Renal cortical epithelial cell (primary cell): ENCODE results near the gene LRP10. TPM values are rescaled to one million over a fixed set of nuclear protein-coding genes. Genes with fewer than 3 reads are reported as not detected.
"Not testable (repeated sequence)": the region's sequence is repeated elsewhere in the genome, so short reads cannot be mapped to it uniquely, and the experiment has no call there.

Source experiments
- DNase-seq: peaks from one replicate; pipeline ENCODE4 v3.0.0-alpha.2; 2011; ENCODE audit warnings: low read depth
- total RNA-seq: library from RNA; depleted of rRNA; stranded (reverse); fragments of >200 nt; gene quantifications from 2 replicates; pipeline ENCODE4 v1.2.3, GENCODE V29; 2014

LRP10 gene
- total RNA-seq, 1 donor from 2014 or later = 268 TPM

- peak; percentile 96 for DNase-seq
Observed at GRCh38 chr14:22887260-22887989, 15.9 kb downstream of the LRP10 start.

DNA sequence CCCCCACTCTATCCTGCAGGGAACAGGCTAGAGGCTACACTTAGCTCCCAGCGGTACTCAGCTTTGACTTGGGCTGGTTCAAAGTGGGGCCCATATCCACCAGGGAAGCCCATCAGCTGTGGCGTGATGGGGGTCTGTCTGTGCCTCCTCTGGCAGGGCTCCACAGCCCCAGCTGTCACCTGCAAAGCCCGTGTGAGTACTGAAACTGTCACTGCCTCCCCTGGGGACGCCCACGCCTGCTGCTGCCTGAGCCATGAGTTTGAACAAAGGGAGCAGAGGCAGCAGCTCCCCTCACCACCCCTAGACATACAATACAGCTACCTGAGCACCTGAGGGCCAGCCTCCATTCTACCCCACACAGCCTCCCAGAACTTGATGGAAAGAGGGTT is 16.4 kb downstream of the LRP10 start:
- no peak for DNase-seq

DNA sequence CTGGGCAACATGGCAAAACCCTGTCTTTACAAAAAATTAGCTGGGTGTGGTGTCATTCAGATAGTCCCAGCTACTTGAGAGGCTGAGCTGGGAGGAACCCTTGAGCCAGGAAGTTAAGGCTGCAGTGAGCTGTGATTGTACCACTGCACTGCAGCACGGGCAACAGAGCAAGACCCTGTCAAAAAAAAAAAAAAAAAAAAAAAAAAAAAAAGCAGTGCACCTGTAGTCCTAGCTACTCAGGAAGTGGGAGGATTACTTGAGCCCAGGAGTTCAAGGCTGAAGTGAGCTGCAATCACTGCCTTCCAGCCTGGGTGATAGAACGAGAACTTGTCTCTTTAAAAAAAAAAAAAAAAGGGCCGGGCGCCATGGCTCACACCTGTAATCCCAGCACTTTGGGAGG is 17.1 kb downstream of the LRP10 start:
- DNase-seq = no peak

- no peak for DNase-seq
Observed at GRCh38 chr14:22890416-22890815, 18.9 kb downstream of the LRP10 start.

- DNase-seq = no peak
Observed at GRCh38 chr14:22892488-22892887, 20.9 kb downstream of the LRP10 start.

DNA sequence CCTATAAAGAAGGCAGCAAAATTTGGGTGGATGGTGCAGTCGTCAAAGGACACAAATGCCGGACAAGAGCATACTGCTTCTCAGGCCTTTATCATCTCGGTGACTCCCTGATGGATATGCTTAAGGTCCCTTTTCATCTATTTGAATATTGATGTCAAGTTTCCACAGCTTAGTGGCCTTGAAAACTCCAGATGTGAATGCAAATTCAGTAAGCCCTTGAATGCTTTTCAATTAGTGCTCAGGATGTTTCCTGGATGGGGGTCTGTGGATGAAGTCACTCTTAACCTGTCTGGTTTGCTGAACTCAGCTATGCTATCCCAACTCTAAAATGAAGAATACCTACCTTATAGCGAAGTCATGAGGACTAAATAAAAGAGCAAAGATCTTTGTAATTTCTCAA is 22.2 kb downstream of the LRP10 start:
- no peak for DNase-seq

- DNase-seq = no peak
Observed at GRCh38 chr14:22895402-22895801, 23.9 kb downstream of the LRP10 start.

- no peak for DNase-seq
Observed at GRCh38 chr14:22896356-22896755, 24.8 kb downstream of the LRP10 start.

DNA sequence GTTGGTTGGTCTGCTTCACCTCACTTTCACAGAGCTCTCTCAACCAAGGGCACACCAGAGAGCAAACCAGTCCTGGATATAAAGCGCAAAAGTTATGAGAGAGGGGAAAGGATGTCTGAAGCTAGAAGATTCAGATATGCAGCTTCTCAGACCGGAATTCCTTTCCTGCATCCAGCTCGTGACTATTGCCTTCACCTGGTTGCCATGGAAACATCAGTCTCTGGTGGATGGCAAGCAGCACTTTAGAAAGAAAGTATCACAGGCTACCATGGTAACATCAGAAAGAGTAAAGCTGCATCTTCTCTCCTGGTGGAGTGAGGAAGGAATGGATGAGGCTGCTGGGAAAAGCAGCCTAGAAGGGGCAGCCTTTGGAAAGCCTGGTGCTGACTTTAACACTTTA is 25.2 kb downstream of the LRP10 start:
- DNase-seq = no peak

DNA sequence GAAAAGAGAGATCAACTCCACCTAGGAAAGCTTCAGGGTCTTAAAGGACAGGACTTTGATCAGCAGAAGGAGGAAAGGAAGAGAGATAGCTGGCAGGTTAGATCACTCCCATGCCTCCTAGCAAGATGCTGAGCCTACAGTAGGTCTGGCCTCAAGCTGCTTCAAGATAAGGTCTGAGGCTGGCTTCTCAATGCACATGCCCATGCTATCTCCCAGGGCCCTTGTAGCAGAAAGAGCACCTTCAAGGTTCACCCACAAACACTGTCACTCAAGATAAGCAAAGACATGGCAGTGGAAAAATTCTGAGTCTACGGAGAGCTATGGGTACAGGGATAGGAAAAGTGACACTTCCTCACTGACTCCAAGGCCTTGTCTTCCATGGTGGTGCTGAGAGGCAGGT is 25.8 kb downstream of the LRP10 start:
- no peak for DNase-seq

GRCh38 chr14:22898302-22899090 is 27.0 kb downstream of the LRP10 start:
- DNase-seq = peak; percentile 85

DNA sequence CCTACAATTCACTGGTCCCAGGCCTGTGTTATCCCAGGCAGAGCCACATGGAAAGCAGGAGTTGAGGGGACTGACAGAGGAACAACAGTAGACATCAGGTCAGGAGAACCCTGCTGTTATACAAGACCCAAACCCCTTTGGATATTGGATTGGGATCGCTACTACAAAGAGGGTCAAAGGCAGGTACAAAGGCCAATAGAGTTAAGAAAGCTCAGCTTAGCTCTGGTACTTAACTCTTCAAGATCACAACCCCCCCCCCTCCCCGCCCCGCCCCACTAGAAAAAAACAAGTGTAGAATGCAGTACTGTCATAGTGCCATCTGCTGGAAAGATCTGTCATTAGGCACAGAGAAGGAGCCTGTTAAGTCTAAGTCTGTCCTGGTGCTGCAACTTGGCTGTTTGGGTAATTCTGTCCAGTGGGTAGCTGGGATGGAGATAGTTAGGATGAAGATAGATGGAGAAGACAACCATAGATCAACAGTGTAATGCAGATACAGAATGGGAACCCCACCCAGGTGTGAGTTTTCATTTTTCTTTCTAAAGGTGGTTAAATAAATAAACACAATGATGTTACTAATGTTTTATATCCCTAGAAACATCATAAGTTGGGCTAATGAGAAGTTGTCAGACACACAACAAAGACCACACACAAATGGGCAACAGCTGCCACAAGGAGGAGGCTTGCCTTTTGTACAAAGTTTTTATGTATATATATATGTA is 28.7 kb downstream of the LRP10 start:
- peak; percentile 77 for DNase-seq

- DNase-seq = no peak
Observed at GRCh38 chr14:22901799-22902198, 30.3 kb downstream of the LRP10 start.

DNA sequence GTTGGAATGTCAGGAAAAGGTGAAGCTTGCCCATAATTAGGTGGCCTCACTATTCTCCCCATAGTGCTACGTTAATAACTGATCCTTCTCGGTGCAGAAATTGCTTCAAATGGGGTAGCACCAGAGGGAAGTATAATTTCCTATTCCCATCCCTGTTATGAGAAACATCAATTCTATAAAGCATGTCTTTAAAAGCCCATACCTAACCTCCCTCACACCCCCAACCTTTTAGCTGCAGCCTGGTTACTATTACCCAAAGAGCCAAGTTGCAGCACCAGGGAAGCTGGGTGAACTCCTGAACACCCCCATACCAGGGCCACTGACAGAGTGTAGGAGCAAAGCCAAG is 32.2 kb downstream of the LRP10 start:
- no peak for DNase-seq

DNA sequence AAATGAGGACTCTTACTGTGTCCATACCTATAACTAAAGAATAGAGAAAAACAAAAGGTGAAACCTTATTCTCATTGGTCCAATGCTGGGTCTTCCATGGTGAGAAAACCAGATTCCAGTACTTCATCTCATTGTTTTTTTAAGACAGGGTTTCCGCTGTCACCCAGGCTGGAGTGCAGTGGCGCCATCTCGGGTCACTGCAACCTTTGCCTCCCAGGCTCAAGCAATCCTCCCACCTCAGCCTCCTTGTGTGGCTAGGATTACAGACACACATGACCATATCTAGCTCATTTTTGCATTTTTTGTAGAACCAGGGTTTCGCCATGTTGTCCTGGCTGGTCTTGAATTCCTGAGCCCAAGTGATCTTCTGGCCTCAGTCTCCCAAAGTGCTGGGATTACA is 34.1 kb downstream of the LRP10 start:
- no peak for DNase-seq

DNA sequence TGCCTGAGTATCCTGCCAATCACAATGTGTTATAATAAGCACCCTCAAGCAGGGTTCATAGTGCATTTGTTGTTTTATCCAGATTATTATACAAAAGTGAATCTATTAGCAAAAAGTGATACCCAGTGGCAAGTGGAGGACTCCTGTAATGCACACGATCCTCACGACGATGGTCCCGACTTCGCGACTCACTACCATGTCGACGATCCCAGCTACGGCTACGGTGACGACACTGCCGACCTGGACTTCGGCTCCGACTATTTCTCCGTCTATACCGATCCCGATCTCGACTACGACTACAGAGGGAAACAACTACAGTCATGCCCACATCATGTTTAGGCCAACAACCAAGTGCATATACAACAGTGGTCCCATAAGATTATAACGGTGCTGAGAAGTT is 34.5 kb downstream of the LRP10 start:
- DNase-seq = no peak

DNA sequence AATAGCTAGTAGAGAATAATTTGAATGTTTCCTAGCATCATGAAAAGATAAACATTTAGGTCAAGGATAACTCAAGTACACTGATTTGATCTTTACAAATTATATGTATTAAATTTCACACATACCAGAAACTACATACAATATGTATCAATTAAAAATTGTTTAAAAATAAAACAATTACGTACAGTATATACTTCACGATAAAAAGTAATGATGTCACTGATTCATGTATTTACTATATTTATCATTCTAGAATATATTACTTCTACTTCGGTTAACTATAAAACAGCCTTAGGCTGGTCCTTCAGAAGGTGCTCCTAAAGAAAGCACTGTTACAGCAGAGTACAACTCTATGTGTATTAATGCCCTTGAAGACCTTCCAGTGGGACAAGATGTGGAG is 35.9 kb downstream of the LRP10 start:
- DNase-seq = no peak

GRCh38 chr14:22908601-22909000 is 37.1 kb downstream of the LRP10 start:
- no peak for DNase-seq

DNA sequence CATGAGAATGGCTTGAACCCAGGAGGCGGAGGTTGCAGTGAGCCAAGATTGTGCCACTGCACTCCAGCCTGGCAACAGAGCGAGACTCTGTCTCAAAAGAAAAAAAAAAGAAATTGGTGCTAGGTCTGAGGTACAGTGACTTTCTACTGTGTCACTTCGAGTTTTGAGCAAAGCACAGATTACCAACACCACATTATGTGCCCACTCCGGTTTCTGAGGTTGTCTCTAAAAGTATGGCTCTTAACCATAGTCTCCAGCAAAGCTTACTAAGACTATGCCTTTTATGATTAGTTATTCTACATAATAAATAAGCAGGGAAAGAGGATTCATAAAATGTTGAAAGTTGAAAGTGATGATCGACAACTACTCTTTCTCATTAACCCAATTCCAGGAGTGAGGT is 39.4 kb downstream of the LRP10 start:
- no peak for DNase-seq

GRCh38 chr14:22914836-22915235 is 43.3 kb downstream of the LRP10 start:
- DNase-seq = not testable (repeated sequence)

DNA sequence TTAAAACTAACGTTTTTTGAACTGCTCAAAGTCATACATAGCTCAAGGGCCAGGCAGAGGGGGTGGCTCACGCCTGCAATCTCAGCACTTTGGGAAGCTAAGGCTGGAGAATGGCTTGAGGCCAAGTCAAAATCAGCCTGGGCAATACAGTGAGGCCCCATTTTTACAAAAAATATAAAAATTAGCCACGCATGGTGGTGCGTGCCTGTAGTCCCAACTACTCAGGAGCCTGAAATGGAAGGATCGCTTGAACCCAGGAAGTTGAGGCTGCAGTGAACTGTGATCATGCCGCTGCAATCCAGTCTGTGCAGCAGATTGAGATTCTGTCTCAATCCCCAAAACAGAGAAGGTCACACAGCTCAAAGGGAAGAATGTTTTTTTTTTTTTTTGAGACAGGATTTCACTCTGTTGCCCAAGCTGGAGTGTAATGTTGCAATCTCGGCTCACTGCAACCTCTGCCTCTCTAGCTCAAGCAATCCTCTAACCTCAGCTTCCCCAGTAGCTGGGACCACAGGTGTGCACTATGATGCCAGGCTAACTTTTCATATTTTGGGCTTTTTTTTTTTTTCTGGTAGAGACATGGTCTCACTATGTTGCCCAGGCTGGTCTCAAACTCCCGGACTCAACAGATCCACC is 44.5 kb downstream of the LRP10 start:
- DNase-seq = peak; percentile 34
